CD4-positive, alpha-beta T cell treated with Interleukin-15 for 1 hour (primary cell): ENCODE results near the gene NPS.

ENCODE experiments used
- DNase-seq: peaks from one replicate; pipeline ENCODE4 v3.0.0-alpha.2; 2020

The NPS gene

GRCh38 chr10:127563718-127564553, 14.8 kb downstream of the NPS start:
- no peak for DNase-seq

- no peak for DNase-seq
These were observed 15.5 kb downstream of the NPS start for GRCh38 chr10:127564644-127565043.

- DNase-seq: no peak
These were observed 16.5 kb downstream of the NPS start for GRCh38 chr10:127565583-127565982.

GRCh38 chr10:127569210-127569609, 20.1 kb downstream of the NPS start:
- DNase-seq: no peak

DNA sequence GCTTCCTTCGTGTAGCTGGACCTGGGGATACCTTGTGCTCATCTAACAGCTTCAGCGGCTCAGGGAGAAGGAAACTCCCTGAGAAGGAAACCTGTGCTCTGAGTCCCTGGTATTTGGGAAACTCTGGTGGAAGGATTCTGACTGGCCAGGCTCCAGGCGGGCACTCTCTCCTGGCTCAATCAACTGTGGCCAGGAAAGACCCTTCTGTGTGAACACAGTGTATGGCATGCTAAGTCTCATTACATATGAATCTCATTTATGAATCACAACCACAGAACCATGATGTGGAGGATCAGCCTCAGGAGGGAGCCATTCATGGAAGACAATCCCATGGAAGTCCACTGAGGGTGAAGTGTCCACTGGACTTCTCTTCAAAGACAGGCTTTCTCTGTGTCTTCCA, 20.9 kb downstream of the NPS start:
- DNase-seq: no peak

DNA sequence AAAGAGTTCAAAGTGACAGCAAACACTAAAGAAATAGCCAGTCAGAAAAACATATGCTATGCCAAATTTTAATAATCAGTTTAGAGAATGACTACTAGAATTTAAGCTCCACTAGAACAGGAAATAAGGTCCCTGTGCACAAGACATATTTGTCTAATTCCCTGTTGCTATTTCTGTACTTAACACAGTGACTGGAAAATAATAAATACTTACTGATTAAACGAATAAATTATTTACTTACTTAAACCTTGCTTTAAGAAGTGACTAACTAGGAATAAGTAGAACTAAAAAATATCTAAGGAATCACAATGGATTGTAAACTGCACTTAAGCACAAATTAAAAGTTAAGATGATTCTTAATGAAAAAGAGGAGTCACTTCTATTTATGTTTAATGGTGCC, 22.3 kb downstream of the NPS start:
- no peak for DNase-seq

DNA sequence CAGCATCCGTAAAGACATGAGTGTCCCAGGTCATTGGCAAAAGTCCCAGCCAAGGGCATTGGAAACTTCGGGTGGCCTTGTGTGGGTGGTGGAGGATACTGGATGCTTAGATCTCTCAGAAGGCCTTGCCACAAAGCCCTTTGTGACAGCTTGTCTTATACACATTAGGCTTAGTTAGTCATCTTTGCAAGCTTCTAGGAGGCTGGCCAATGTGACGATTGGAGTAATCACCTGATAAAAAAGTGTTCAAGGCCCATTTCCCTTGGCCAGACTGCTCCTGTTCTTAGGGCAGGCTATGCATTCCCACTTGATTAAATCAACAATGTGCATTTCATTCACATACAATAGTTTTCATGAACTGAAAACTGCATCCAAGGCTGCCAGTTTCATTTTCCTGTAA, 26.9 kb downstream of the NPS start:
- DNase-seq: no peak

- no peak for DNase-seq
These were observed 27.6 kb downstream of the NPS start for GRCh38 chr10:127576740-127577161.

DNA sequence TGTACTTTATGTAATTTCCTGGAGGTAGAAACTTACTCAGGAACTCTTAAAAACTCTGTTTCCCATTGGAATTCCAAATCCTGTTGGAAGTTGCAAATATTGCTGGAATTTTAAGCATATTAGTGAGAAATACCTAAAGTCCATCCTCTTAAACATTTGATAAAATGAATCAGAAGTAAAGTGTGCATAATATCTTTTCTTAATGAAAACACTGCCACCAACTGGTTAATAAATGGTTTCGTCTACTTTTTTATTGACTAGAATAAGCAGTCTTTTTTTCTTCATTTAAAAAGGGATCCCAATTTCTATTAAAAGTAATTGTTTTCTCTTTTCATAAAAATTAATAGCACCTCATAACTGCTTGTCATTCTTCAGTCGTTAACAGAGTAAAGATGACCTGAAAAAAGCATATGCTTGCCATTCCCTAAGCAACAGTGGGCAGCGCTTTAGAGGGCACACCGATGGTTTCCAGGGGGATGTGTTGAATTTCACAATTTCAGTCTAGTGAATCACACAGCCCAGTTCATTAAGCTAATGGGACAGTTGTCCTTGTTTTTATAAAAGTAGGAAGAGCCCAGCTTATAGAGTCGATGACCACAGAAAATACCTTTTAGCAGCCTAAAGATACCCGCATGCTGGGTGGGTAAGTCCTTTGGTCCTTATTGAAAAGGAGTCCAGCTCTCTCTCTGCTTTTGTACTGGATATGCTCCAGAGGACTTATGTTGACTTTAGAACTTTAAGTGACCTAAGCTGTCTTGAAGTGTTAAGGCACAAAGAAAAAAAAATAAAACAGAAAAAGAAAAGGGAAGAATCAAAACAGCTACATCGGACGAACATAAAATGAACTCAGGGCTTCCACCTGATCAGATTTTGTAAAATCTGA, 28.5 kb downstream of the NPS start:
- no peak for DNase-seq

- no peak for DNase-seq
These were observed 29.3 kb downstream of the NPS start for GRCh38 chr10:127578259-127578960.

GRCh38 chr10:127578961-127579305, 29.8 kb downstream of the NPS start:
- DNase-seq: no peak

DNA sequence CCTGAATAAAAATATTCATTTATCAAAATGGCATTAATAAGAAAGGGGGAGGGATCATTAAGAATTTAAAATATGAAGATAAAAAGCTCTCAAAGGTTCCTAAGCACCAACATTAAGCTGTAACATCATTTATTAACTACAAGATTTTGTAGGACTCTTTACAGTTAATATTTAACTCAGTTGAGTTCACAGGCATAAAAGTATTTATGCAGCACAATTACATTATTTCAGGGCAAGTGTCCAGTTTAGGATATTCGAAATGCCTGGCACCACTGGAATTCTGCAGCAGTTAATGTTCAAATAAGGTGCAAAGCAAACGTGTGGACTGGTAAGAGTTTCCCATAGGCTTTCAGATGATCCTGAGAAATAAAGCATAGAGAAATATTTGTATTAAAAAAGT, 30.5 kb downstream of the NPS start:
- DNase-seq: no peak

DNA sequence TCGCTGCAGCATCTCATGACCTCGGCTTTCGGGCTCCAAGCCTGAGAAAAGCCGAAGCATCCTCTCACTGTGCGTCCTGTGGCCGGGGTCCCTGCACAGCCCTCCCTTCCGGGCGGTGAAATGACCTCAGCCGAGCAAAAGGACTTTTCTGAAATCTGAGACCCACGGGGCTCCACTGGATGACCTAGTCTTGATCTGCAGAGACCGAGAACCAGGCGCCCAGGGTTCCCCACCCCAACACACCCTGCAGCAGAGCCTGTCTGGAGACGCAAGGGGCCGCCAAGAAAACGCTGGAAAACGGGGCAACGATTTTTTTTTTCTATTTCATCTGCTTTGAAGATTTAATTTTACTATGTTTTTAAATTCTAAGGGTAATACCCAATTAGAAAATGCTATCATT, 31.7 kb downstream of the NPS start:
- no peak for DNase-seq

DNA sequence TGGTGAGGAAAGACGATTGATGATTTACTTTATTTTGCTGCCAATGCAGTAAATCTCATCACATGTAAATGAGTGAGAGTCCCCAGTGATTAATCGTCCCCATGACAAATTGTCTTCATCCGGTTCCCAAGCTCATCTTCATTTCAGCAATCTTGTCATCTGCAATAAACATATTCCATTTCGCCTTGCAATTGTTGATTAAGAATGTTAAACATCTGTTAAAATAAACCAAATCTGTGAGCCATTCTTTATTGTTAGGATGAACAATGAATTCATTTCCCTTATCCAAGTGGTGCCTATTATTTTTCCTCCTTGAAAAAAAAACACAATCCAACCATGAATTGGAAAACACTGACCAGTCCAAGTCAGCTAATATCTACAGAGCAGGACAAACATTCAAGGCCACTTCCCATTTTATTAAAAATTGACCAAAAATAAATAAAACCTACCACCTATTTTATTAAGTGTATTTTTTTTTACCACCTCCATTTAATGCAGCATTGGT, 36.5 kb downstream of the NPS start:
- no peak for DNase-seq

GRCh38 chr10:127587668-127588365, 38.7 kb downstream of the NPS start:
- DNase-seq: no peak

GRCh38 chr10:127592586-127592985, 43.5 kb downstream of the NPS start:
- no peak for DNase-seq

DNA sequence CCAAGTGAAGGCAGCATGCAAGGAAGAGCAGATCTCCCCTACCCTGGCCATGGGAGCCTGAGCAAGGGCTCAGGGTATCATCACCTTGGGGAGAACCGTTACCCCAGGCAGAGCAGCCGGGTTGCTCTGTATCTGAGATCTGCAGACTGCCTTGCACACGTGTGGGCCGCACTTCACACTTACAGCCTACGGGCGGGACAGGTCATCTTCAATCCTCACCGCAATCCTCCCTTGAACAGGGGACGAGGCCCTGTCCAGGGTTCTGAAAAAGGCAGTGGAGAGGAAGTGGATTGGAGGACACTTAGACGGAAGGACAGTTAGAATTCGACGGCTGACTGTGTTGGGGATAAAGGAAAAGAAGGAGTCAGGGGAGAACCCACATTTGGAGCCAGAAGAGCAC, 51.4 kb downstream of the NPS start:
- no peak for DNase-seq
